ENCODE measurements around the gene NCOA6. TPM values are rescaled to one million over a fixed set of nuclear protein-coding genes. Genes with fewer than 3 reads are reported as not detected.
"Not testable (repeated sequence)": the region's sequence is repeated elsewhere in the genome, so short reads cannot be mapped to it uniquely, and the experiment has no call there.

NCOA6 gene
- total RNA-seq, 1 experiment from 2014 or later, result 35.1 TPM

- BruUV-seq (replicated peaks), result no TSS peak
- H3K79me2 ChIP-seq (ENCODE audit: low read depth), result peaks cover 95% of the 10 kb centered on the region
- POLR2A ChIA-PET (ENCODE audit: unreplicated experiment), result no interaction called here
Measured at GRCh38 chr20:34817072-34817471, 8.4 kb downstream of the NCOA6 start.

DNA sequence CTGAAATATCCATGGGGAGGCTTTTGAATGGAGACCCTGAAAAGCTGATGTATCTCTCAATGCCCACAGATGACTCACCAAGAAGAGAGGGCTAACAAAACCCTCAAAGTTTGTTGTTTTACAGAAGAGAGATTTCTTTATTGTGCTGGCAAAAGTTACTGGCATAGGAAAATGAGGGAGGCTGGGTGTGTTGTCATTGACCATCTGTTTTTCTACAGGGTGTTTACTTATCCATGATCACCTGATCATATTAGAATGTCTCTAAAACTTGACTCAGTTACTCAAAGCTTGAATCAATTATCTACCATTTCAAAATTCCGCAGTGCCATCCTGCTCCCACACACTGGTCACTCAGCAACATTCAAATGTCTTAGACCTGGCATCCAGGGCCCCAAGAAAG lies 9.8 kb downstream of the NCOA6 start:
- intact Hi-C loops (cut with micrococcal nuclease; ENCODE audit: unreplicated experiment), result no loop called here
- H3K27ac ChIP-seq, result no peak overlapping the region
- H3K27me3 ChIP-seq (ENCODE audit: insufficient read depth, low read depth), result no peaks in the 10 kb centered on the region
- H3F3A ChIP-seq (ENCODE audit: insufficient read depth, low read depth), result peaks cover 8% of the 10 kb centered on the region; the same call in 1 of the 2 replicates
- no peaks in the 10 kb centered on the region for H3K9me2 ChIP-seq (ENCODE audit: insufficient read depth)
- no peaks in the 10 kb centered on the region for H3K36me3 ChIP-seq (ENCODE audit: low read depth)
- H3K4me3 ChIP-seq, result no peak overlapping the region
- no TSS peak for BruUV-seq (replicated peaks)
- H3K79me2 ChIP-seq (ENCODE audit: low read depth), result peaks cover 90% of the 10 kb centered on the region
- H2AFZ ChIP-seq, result no peak overlapping the region
- H4K20me1 ChIP-seq (ENCODE audit: insufficient read depth), result peaks cover 56% of the 10 kb centered on the region
- TF ChIP-seq EZH2 (IDR thresholded peaks at IDR 0.05; ENCODE audit: low read depth) (no peak), CTCF (conservative IDR thresholded peaks at IDR 0.05) (no peak)
- no peaks in the 10 kb centered on the region for H3K9me3 ChIP-seq (ENCODE audit: insufficient read depth, low read depth)
- no peaks in the 10 kb centered on the region for H3K4me1 ChIP-seq (replicated peaks; ENCODE audit: insufficient read depth)
- no peak for DNase-seq
- CTCF ChIA-PET, result no interaction called here
- no peak overlapping the region for H3K4me2 ChIP-seq
- POLR2A ChIA-PET (ENCODE audit: unreplicated experiment), result no interaction called here

More at GRCh38 chr20:34817072-34817471, 8.4 kb downstream of the NCOA6 start:
- Histone ChIP-seq H3K36me3 (ENCODE audit: low read depth) (no peaks in the 10 kb centered on the region), H3K4me2 (no peak overlapping the region), H3K27ac (no peak overlapping the region), H2AFZ (no peak overlapping the region), H3K9me2 (ENCODE audit: insufficient read depth) (no peaks in the 10 kb centered on the region), H3K9me3 (ENCODE audit: insufficient read depth, low read depth) (no peaks in the 10 kb centered on the region), H3K27me3 (ENCODE audit: insufficient read depth, low read depth) (no peaks in the 10 kb centered on the region), H3K4me3 (no peak overlapping the region), H3K4me1 (replicated peaks; ENCODE audit: insufficient read depth) (no peaks in the 10 kb centered on the region), H3F3A (ENCODE audit: insufficient read depth, low read depth) (peaks cover 8% of the 10 kb centered on the region; the same call in 1 of the 2 replicates), H4K20me1 (ENCODE audit: insufficient read depth) (peaks cover 65% of the 10 kb centered on the region)
- TF ChIP-seq CTCF (conservative IDR thresholded peaks at IDR 0.05), result no peak
- CTCF ChIA-PET, result no interaction called here
- intact Hi-C loops (cut with micrococcal nuclease; ENCODE audit: unreplicated experiment), result no loop called here
- no peak for DNase-seq

- Histone ChIP-seq H3K79me2 (ENCODE audit: low read depth) (peaks cover 68% of the 10 kb centered on the region), H3K4me2 (no peak overlapping the region), H3K36me3 (ENCODE audit: low read depth) (no peaks in the 10 kb centered on the region), H2AFZ (no peak overlapping the region), H3K9me3 (ENCODE audit: insufficient read depth, low read depth) (no peaks in the 10 kb centered on the region), H4K20me1 (ENCODE audit: insufficient read depth) (peaks cover 27% of the 10 kb centered on the region), H3K27me3 (ENCODE audit: insufficient read depth, low read depth) (no peaks in the 10 kb centered on the region), H3K4me1 (replicated peaks; ENCODE audit: insufficient read depth) (no peaks in the 10 kb centered on the region), H3K9me2 (ENCODE audit: insufficient read depth) (no peaks in the 10 kb centered on the region), H3K4me3 (no peak overlapping the region), H3F3A (ENCODE audit: insufficient read depth, low read depth) (no peaks in the 10 kb centered on the region), H3K27ac (no peak overlapping the region)
- intact Hi-C loops (cut with micrococcal nuclease; ENCODE audit: unreplicated experiment), result no loop called here
- ChIA-PET CTCF (no interaction called here), POLR2A (ENCODE audit: unreplicated experiment) (no interaction called here)
- BruUV-seq (replicated peaks), result no TSS peak
- TF ChIP-seq CTCF (conservative IDR thresholded peaks at IDR 0.05), result no peak
- no peak for TF ChIP-seq EZH2 (IDR thresholded peaks at IDR 0.05; ENCODE audit: low read depth)
- DNase-seq, result no peak
Measured at GRCh38 chr20:34808583-34808982, 16.9 kb downstream of the NCOA6 start.

DNA sequence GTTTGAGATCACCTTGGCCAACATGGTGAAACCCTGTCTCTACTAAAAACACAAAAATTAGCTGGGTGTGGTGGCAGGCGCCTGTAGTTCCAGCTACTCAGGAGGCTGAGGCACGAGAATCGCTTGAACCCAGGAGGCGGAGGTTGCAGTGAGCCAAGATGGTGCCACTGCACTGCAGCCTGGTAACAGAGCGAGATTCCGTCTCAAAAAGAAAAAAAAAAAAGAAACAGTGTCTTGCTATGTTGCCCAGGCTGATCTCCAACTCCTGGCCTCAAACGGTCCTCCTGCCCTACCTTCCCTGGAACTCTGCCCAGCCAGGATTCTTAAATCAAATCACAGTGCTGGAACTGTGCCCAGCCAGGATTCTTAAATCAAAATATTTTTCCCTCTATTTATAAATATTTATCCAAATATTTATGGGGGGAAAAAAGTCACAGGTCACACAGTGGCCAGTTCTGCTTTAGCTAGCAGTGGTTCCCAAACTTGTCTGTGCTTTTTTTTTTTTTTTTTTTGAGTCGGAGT lies 17.4 kb downstream of the NCOA6 start:
- POLR2A ChIA-PET (ENCODE audit: unreplicated experiment); H3K9me2 ChIP-seq (ENCODE audit: insufficient read depth); H2AFZ ChIP-seq; CTCF ChIA-PET; DNase-seq; H3F3A ChIP-seq (ENCODE audit: insufficient read depth, low read depth); H3K4me1 ChIP-seq (replicated peaks; ENCODE audit: insufficient read depth); H3K4me2 ChIP-seq; H3K27ac ChIP-seq; H3K9me3 ChIP-seq (ENCODE audit: insufficient read depth, low read depth); H3K36me3 ChIP-seq (ENCODE audit: low read depth); intact Hi-C loops (cut with micrococcal nuclease; ENCODE audit: unreplicated experiment); BruUV-seq (replicated peaks); H3K4me3 ChIP-seq; H3K27me3 ChIP-seq (ENCODE audit: insufficient read depth, low read depth): not testable (repeated sequence)
- H4K20me1 ChIP-seq (ENCODE audit: insufficient read depth), result peaks cover 32% of the 10 kb centered on the region
- peaks cover 68% of the 10 kb centered on the region for H3K79me2 ChIP-seq (ENCODE audit: low read depth)

All from PC-9 (cell line).